OCI-LY1 (cell line): ENCODE measurements around the gene UBA52.

ENCODE experiments used
- H2AFZ ChIP-seq: fragments of 200-600 bp; sonication (generic), shearing (Covaris generic); 2 replicates; pipeline ENCODE4 v1.6.0; 2014; ENCODE audit warnings: antibody characterized with exemption, mild to moderate bottlenecking, low read length
- H3F3A ChIP-seq: fragments of 200-600 bp; sonication (generic), shearing (Covaris generic); 2 replicates; pipeline ENCODE4 v1.6.0; 2014; ENCODE audit warnings: mild to moderate bottlenecking, antibody characterized with exemption, low read length, moderate library complexity; ENCODE audit not compliant: insufficient read depth
- H3K27ac ChIP-seq: fragments of 200-600 bp; sonication (generic); 2 replicates; pipeline ENCODE4 v1.5.1; 2014; ENCODE audit warnings: low read length, mixed run types, mild to moderate bottlenecking, low read depth; ENCODE audit not compliant: poor library complexity, severe bottlenecking
- H3K27me3 ChIP-seq: fragments of 200-600 bp; sonication (generic); 2 replicates; pipeline ENCODE4 v1.6.0; 2014; ENCODE audit warnings: antibody characterized with exemption, mild to moderate bottlenecking, low read length, moderate library complexity; ENCODE audit not compliant: insufficient read depth
- H3K36me3 ChIP-seq: fragments of 200-600 bp; sonication (generic); 2 replicates; pipeline ENCODE4 v1.6.1; 2014; ENCODE audit warnings: mild to moderate bottlenecking, antibody characterized with exemption, low read length, moderate library complexity, mixed read lengths; ENCODE audit not compliant: insufficient read depth
- H3K4me1 ChIP-seq: fragments of 200-600 bp; sonication (generic); 2 replicates; pipeline ENCODE4 v1.5.1; 2014; ENCODE audit warnings: mild to moderate bottlenecking, low read length, moderate library complexity; ENCODE audit not compliant: insufficient read depth, severe bottlenecking
- H3K4me2 ChIP-seq: fragments of 200-600 bp; sonication (generic), shearing (Covaris generic); 2 replicates; pipeline ENCODE4 v1.6.1; 2014; ENCODE audit warnings: low read length
- H3K4me3 ChIP-seq: fragments of 200-600 bp; sonication (generic); 2 replicates; pipeline ENCODE4 v1.5.1; 2014; ENCODE audit warnings: low read length, low read depth, mild to moderate bottlenecking, mixed read lengths; ENCODE audit not compliant: poor library complexity, severe bottlenecking
- H3K79me2 ChIP-seq: fragments of 200-600 bp; shearing (Covaris generic); 2 replicates; pipeline ENCODE4 v1.6.1; 2016; ENCODE audit warnings: mixed run types, low read length, mixed read lengths; ENCODE audit not compliant: insufficient read depth
- H3K9ac ChIP-seq: fragments of 200-600 bp; sonication (generic), shearing (Covaris generic); 2 replicates; pipeline ENCODE4 v1.6.1; 2014; ENCODE audit warnings: mild to moderate bottlenecking, low read length, mixed read lengths
- H3K9me2 ChIP-seq: fragments of 200-600 bp; sonication (generic), shearing (Covaris generic); 2 replicates; pipeline ENCODE4 v1.6.1; 2014; ENCODE audit warnings: low read depth, mild to moderate bottlenecking, low read length, mixed read lengths
- H3K9me3 ChIP-seq: fragments of 200-600 bp; shearing (Covaris generic); 2 replicates; pipeline ENCODE4 v1.6.1; 2014; ENCODE audit warnings: low read length, mixed read lengths
- H4K20me1 ChIP-seq: fragments of 200-600 bp; sonication (generic), shearing (Covaris generic); 2 replicates; pipeline ENCODE4 v1.6.0; 2016; ENCODE audit warnings: mild to moderate bottlenecking, low read length; ENCODE audit not compliant: insufficient read depth
- EZH2 ChIP-seq: fragments of 200-600 bp; sonication (generic), shearing (Covaris generic); IDR thresholded peaks from 2 replicates; pipeline ENCODE4 v1.8.0; 2017; ENCODE audit warnings: borderline replicate concordance, mixed run types, mild to moderate bottlenecking, antibody characterized with exemption, low read length, moderate library complexity, mixed read lengths
- TF ChIP-seq, protein P1 (sequence below): fragments of 200-600 bp; sonication (generic), shearing (Covaris generic); IDR thresholded peaks from 2 replicates; pipeline ENCODE4 v1.5.1; 2017; ENCODE audit warnings: mild to moderate bottlenecking, antibody characterized with exemption, low read length, moderate library complexity, mixed read lengths

UBA52 gene

DNA sequence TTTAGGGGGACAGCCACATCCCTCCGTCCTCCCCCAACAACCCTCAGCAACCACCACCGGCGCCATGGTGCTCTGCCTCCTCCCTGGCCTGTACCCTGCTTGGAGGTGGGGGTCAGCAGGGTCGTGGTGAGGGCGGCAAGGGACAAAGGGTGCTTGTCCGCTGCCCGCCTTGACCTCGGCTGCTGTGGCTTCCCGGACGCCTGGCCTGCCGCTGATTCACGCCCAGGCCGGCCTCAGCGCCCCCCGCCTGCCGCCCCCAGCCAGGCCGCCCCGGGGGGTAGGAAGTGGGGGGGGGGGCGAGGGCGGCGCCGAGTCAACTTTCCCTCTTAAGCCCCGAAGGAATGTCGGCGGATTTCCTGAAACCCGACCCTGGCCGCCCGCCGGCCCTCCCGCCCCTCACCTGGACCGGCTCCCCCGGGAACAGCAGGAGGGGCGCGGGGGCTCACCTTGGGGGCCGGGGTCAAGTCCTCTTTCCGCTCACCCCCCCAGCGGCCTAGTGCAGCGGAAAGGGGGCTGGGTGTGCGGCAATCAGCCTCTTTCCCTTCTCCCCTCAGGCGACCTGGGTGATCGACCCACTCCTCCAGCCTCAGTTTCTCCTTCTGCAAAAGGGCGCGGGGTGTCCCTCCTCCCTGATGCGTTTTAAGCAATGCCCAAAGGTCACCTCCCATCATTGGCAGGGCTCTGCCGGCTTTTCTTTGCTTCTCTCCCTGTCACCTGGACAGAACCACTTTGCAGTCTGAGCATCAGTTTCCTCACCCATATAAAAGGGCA, 39.1 kb downstream of the UBA52 start:
- no peaks in the 10 kb centered on the region for H3K4me1 ChIP-seq
- H3K27me3 ChIP-seq: peaks cover 17% of the 10 kb centered on the region
- no peaks in the 10 kb centered on the region for H3K9me3 ChIP-seq
- no peak overlapping the region for H2AFZ ChIP-seq
- H4K20me1 ChIP-seq: no peaks in the 10 kb centered on the region
- H3K27ac ChIP-seq: no peak overlapping the region
- H3F3A ChIP-seq: no peaks in the 10 kb centered on the region
- no peak overlapping the region for H3K9ac ChIP-seq
- no peak for TF ChIP-seq EZH2
- TF ChIP-seq, protein P1, sequence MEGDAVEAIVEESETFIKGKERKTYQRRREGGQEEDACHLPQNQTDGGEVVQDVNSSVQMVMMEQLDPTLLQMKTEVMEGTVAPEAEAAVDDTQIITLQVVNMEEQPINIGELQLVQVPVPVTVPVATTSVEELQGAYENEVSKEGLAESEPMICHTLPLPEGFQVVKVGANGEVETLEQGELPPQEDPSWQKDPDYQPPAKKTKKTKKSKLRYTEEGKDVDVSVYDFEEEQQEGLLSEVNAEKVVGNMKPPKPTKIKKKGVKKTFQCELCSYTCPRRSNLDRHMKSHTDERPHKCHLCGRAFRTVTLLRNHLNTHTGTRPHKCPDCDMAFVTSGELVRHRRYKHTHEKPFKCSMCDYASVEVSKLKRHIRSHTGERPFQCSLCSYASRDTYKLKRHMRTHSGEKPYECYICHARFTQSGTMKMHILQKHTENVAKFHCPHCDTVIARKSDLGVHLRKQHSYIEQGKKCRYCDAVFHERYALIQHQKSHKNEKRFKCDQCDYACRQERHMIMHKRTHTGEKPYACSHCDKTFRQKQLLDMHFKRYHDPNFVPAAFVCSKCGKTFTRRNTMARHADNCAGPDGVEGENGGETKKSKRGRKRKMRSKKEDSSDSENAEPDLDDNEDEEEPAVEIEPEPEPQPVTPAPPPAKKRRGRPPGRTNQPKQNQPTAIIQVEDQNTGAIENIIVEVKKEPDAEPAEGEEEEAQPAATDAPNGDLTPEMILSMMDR: no peak
- H3K36me3 ChIP-seq: no peaks in the 10 kb centered on the region
- H3K79me2 ChIP-seq: no peaks in the 10 kb centered on the region
- H3K9me2 ChIP-seq: no peaks in the 10 kb centered on the region
- H3K4me2 ChIP-seq: no peak overlapping the region
- H3K4me3 ChIP-seq: no peak overlapping the region

DNA sequence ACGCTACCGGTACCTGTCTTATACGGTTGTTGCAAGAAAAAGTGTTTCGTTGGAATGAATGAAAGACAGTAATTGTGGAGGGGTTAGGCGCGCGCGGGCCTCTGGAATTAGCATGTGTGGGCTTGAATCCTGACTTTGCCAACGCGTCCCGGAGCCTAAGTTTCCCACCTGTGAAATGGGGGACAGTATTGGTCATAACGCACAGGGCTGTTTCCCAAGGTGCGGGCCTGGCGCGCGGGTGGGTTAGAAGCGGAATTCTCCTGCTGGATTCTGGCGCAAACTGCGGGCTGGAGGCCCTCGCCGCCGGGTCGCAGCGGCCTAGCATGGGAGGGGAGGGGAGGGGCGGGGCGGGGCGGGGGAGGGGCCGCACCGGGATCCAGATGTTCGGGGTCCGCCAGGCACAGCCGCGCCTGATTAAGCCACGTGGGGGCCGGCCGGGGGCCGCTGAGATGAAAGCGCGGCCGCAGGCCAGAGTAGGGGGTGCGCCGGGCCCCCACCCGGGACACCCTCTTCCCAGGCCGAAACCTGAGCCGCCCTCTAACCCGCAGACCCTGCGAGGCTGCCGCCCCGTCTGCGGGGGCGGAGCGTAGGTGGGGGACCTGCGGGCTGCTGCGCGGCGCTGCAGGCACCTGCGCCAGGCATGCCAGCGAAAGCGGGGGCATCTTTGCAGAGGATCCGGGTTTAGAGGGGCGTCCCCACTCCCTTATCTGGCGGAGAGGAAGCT, 39.8 kb downstream of the UBA52 start:
- Histone ChIP-seq H3K9ac (no peak overlapping the region), H4K20me1 (no peaks in the 10 kb centered on the region), H3K27ac (no peak overlapping the region), H3K79me2 (no peaks in the 10 kb centered on the region), H3K4me1 (no peaks in the 10 kb centered on the region), H3K36me3 (no peaks in the 10 kb centered on the region), H3F3A (no peaks in the 10 kb centered on the region), H3K4me3 (no peak overlapping the region), H3K9me3 (no peaks in the 10 kb centered on the region), H3K9me2 (no peaks in the 10 kb centered on the region), H3K27me3 (peaks cover 17% of the 10 kb centered on the region), H3K4me2 (peak overlapping the region; percentile 29; the same call in 1 of the 2 replicates), H2AFZ (no peak overlapping the region)
- TF ChIP-seq, protein P1: no peak
- no peak for TF ChIP-seq EZH2

DNA sequence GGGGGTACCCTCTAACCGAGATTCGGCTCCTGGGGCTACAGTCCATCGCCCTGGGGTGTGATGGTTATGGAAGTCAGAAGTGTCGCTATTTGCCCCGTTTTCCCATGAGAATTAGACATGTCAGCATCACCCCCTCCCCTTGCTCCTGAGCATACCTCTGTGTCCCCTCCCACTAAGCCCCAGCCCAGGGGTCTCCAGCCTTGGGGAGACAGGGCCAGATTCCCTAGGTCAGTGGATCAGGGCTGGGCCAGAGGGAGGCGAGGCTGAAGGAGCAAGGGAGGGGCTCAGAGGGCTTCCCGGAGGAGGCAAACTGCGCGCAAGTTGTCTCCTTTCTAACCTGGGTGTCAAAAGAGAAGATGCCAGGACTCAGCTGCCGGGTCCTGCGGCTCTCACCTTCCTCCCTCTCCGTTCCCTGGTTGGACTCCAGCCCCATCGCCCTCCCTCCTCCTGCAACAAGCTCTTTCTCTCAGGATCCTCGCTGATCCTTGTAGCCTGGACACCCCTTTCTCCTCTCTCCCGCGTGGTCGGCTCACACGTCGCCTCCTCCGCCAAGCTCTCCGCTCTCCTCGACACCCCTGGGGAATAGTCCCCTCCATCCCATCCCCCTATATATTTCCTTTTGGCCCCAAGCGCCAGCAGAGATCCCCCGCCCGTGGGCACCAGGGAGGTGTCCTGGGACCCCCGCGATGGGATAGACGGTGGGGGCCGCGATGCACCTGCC, 40.6 kb downstream of the UBA52 start:
- H3K4me3 ChIP-seq: no peak overlapping the region
- no peaks in the 10 kb centered on the region for H4K20me1 ChIP-seq
- no peak overlapping the region for H2AFZ ChIP-seq
- TF ChIP-seq, protein P1: no peak
- no peak for TF ChIP-seq EZH2
- no peaks in the 10 kb centered on the region for H3K4me1 ChIP-seq
- H3K79me2 ChIP-seq: no peaks in the 10 kb centered on the region
- H3F3A ChIP-seq: no peaks in the 10 kb centered on the region
- H3K27me3 ChIP-seq: peaks cover 22% of the 10 kb centered on the region
- H3K36me3 ChIP-seq: no peaks in the 10 kb centered on the region
- H3K4me2 ChIP-seq: peak overlapping the region; percentile 29; the same call in 1 of the 2 replicates
- no peaks in the 10 kb centered on the region for H3K9me3 ChIP-seq
- H3K27ac ChIP-seq: no peak overlapping the region
- H3K9ac ChIP-seq: no peak overlapping the region
- no peaks in the 10 kb centered on the region for H3K9me2 ChIP-seq
